GM12873 (cell line): ENCODE results near the gene MDGA2.

Source experiments
- CTCF ChIP-seq: IDR thresholded peaks from 2 replicates; pipeline ENCODE4 v1.5.1; 2012; ENCODE audit warnings: low read depth, mild to moderate bottlenecking, moderate library complexity, low read length, control low read depth; ENCODE audit not compliant: insufficient read depth; ENCODE audit errors: missing control alignments

The MDGA2 gene

GRCh38 chr14:47065326-47065725 lies 610.1 kb downstream of the MDGA2 start:
- TF ChIP-seq CTCF = no peak

- TF ChIP-seq CTCF = no peak
These were observed 615.4 kb downstream of the MDGA2 start for GRCh38 chr14:47060050-47060449.

- no peak for TF ChIP-seq CTCF
These were observed 618.0 kb downstream of the MDGA2 start for GRCh38 chr14:47057364-47057763.

- no peak for TF ChIP-seq CTCF
These were observed 630.6 kb downstream of the MDGA2 start for GRCh38 chr14:47044841-47045240.

- TF ChIP-seq CTCF = no peak
These were observed 634.9 kb downstream of the MDGA2 start for GRCh38 chr14:47040550-47040949.

GRCh38 chr14:47039336-47039735 lies 636.1 kb downstream of the MDGA2 start:
- TF ChIP-seq CTCF = no peak

- TF ChIP-seq CTCF = no peak
These were observed 652.7 kb downstream of the MDGA2 start for GRCh38 chr14:47022721-47023120.
